Right lobe of liver (tissue), 6 donors: Measurements from ENCODE around the gene LRP2. TPM values are rescaled to one million over a fixed set of nuclear protein-coding genes. Genes with fewer than 3 reads are reported as not detected.
"Not testable (repeated sequence)": the region's sequence is repeated elsewhere in the genome, so short reads cannot be mapped to it uniquely, and the experiment has no call there.

ENCODE experiments used
- ATAC-seq, 4 donors: fragments of 200-7000 bp; cut with Tn5 transposase; one replicate each; pipeline ENCODE4 v1.9.1; 2020; ENCODE audit warnings: mild to moderate bottlenecking in 4 of 4, moderate library complexity in 4 of 4
- DNase-seq, 3 donors: peaks; one replicate each; pipeline ENCODE4 v3.0.0-alpha.2; 2020
- H3K27ac ChIP-seq, 3 donors: fragments of 200-600 bp; one replicate each; pipeline ENCODE4 v1.8.0; 2022
- H3K27me3 ChIP-seq, 2 donors: fragments of 200-600 bp; one replicate each; pipeline ENCODE4 v1.8.0; 2022
- H3K36me3 ChIP-seq, 4 donors: fragments of 200-600 bp; sonication (generic) in 1 of 4; one replicate each; pipeline versions ENCODE4 v1.5.1 to v1.8.0; 2017 to 2022; ENCODE audit warnings: control low read depth in 1 of 4
- H3K4me1 ChIP-seq, 4 donors: fragments of 200-600 bp; sonication (generic) in 1 of 4; one replicate each; pipeline versions ENCODE4 v1.5.1 to v1.8.0; 2017 to 2022; ENCODE audit warnings: control low read depth in 1 of 4
- H3K4me3 ChIP-seq, 3 donors: fragments of 200-600 bp; one replicate each; pipeline ENCODE4 v1.8.0; 2022
- H3K9me3 ChIP-seq, 4 donors: fragments of 200-600 bp; sonication (generic) in 1 of 4; one replicate each; pipeline versions ENCODE4 v1.5.1 to v1.8.0; 2017 to 2022; ENCODE audit warnings: control low read depth in 1 of 4
- POLR2A ChIP-seq: fragments of 450-650 bp; IDR thresholded peaks from one replicate; pipeline ENCODE4 v1.6.1; 2017; ENCODE audit warnings: antibody characterized with exemption, mild to moderate bottlenecking
- WGBS: methylation state at CpG from one replicate; pipeline ENCODE4 v1.1.6; 2018; ENCODE audit warnings: low coverage, low lambda C conversion rate; ENCODE audit not compliant: insufficient coverage; ENCODE audit errors: missing lambda C conversion rate; 5-methylcytosine and 5-hydroxymethylcytosine counted together
- intact Hi-C, 2 donors: fragments of 100-400 bp; cut with DNase I; formaldehyde crosslinking; loops; one replicate each; pipeline versions ENCODE4 v1.11.2 to v1.14.1; 2022
- total RNA-seq, 6 experiments: library from RNA; depleted of rRNA in 2 of 6; stranded (reverse); fragments of >200 nt in 2 of 6; fragmentation: NEBNext Ultra II Directional in 3 of 6; extraction: Animal tissue kit (Norgen Biotek cat#: 25700) in 3 of 6; gene quantifications; one replicate each; pipeline versions ENCODE4 v1.1.0 to v1.2.4, GENCODE V29; 2016 to 2023
- TF ChIP-seq, protein P1 (sequence below), 4 donors: fragments of 200-600 bp in 3 of 4; fragments of 450-650 bp in 1 of 4; IDR thresholded peaks; one replicate each; pipeline versions ENCODE4 v1.5.1 to v1.8.0; 2016 to 2022; ENCODE audit warnings: antibody characterized with exemption in 4 of 4, mild to moderate bottlenecking in 2 of 4
- donor health status: DM: no; HTN: yes; CAD: no.
- donor health status: DM: no; HTN: no; CAD: no.
- donor health status: DM: no; HTN: no; CAD: no.
- donor health status: DM: no; HTN: yes; CAD: no.
- donor health status: DM: no; HTN: yes; CAD: no.

The LRP2 gene
- total RNA-seq, 6 experiments from 2014 or later: 0.51 to 4.4 (median 1.0) TPM

DNA sequence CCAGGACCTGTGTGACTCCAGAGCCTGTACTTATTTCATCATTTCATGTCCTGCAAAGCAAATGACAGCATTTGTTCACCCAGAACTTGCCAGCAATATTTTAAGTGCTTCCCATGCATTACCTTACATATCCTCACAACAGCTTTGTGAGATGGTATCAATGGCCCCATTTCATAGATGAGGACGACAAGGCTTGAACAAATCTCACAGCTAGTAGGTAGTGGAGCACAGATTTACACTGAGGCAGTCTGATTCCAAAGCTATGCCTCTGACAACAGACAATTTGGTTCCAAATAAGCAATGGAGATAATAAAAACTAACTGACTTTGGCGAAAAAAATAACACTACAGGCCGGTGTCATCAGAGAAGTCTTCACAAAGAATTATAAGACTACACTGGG lies 33.5 kb downstream of the LRP2 start:
- intact Hi-C loops: no loop called here

GRCh38 chr2:169327837-169328236 lies 34.5 kb downstream of the LRP2 start:
- DNase-seq, ATAC-seq, H3K4me3 ChIP-seq, H3K9me3 ChIP-seq, H3K4me1 ChIP-seq, intact Hi-C loops, H3K36me3 ChIP-seq, H3K27me3 ChIP-seq, H3K27ac ChIP-seq: not testable (repeated sequence)
- WGBS: no CpG with 5 or more reads among the region's 33 CpGs

More for the DNA sequence above, 33.5 kb downstream of the LRP2 start:
- no peaks in the 10 kb centered on the region for H3K27me3 ChIP-seq
- no peak for TF ChIP-seq POLR2A
- TF ChIP-seq, protein P1, sequence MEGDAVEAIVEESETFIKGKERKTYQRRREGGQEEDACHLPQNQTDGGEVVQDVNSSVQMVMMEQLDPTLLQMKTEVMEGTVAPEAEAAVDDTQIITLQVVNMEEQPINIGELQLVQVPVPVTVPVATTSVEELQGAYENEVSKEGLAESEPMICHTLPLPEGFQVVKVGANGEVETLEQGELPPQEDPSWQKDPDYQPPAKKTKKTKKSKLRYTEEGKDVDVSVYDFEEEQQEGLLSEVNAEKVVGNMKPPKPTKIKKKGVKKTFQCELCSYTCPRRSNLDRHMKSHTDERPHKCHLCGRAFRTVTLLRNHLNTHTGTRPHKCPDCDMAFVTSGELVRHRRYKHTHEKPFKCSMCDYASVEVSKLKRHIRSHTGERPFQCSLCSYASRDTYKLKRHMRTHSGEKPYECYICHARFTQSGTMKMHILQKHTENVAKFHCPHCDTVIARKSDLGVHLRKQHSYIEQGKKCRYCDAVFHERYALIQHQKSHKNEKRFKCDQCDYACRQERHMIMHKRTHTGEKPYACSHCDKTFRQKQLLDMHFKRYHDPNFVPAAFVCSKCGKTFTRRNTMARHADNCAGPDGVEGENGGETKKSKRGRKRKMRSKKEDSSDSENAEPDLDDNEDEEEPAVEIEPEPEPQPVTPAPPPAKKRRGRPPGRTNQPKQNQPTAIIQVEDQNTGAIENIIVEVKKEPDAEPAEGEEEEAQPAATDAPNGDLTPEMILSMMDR (IDR thresholded peaks at IDR 0.05): no peak
- no peaks in the 10 kb centered on the region for H3K4me1 ChIP-seq
- no peaks in the 10 kb centered on the region for H3K36me3 ChIP-seq
- no peaks in the 10 kb centered on the region for H3K9me3 ChIP-seq
- DNase-seq: no peak
- H3K27ac ChIP-seq: no peak overlapping the region
- 82% methylated on average over 3 of the region's 3 CpGs for WGBS
- ATAC-seq: no peak
- H3K4me3 ChIP-seq: no peak overlapping the region

DNA sequence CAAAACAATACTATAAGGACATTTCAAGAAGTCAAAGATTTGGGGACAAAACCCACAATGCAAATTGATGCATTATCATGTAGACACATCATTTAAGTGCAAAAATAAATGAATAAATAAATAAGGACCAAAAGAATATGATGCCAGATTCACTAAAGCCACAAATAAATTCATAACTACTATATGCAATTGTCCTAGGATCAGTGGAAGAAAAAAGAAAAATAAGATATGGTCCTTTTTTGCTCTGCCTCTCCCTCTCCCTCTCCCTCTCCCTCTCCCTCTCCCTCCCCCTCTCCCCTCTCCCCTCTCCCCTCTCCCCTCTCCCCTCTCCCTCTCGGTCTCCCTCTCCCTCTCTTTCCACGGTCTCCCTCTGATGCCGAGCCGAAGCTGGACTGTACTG lies 36.4 kb downstream of the LRP2 start:
- H3K9me3 ChIP-seq, H3K27ac ChIP-seq, H3K36me3 ChIP-seq, H3K27me3 ChIP-seq, DNase-seq, ATAC-seq, intact Hi-C loops, H3K4me3 ChIP-seq, H3K4me1 ChIP-seq: not testable (repeated sequence)
- WGBS: 80% methylated on average over 1 of the region's 4 CpGs

GRCh38 chr2:169324581-169325260 lies 37.6 kb downstream of the LRP2 start:
- H3K4me1 ChIP-seq: no peaks in the 10 kb centered on the region
- TF ChIP-seq, protein P1 (IDR thresholded peaks at IDR 0.05): no peak
- no peak for TF ChIP-seq POLR2A
- H3K4me3 ChIP-seq: no peak overlapping the region
- WGBS: 49% methylated on average over 5 of the region's 5 CpGs
- H3K27me3 ChIP-seq: no peaks in the 10 kb centered on the region
- ATAC-seq (no peak), DNase-seq (no peak)
- no peaks in the 10 kb centered on the region for H3K36me3 ChIP-seq
- H3K27ac ChIP-seq: no peak overlapping the region
- intact Hi-C loops: no loop called here
- H3K9me3 ChIP-seq: no peaks in the 10 kb centered on the region

DNA sequence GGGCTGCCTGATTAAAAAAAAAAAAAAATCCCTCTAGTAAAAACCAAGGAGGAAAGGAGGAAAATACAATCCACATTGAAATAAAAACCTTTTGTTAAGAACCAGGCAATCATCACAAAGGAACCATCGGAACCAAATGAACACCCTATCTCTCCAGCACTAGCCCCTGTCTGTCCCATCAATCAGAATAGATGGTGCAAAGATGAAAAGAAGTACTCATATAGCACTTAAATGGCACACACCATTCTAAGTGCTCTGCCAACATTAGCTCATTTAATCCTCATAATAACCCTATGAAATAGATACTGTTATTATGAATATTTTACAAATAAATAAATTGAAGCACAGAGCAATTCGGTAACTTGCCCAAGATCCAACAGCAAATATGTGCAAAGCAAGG lies 38.5 kb downstream of the LRP2 start:
- DNase-seq (no peak), ATAC-seq (no peak)
- intact Hi-C loops: no loop called here
- Histone ChIP-seq H3K4me1 (no peaks in the 10 kb centered on the region), H3K27me3 (no peaks in the 10 kb centered on the region), H3K9me3 (no peaks in the 10 kb centered on the region), H3K36me3 (no peaks in the 10 kb centered on the region), H3K4me3 (no peak overlapping the region), H3K27ac (no peak overlapping the region)
- TF ChIP-seq, protein P1 (IDR thresholded peaks at IDR 0.05): no peak
- no peak for TF ChIP-seq POLR2A
- 92% methylated on average over 1 of the region's 2 CpGs for WGBS
